Kidney (tissue), 14 donors: Measurements from ENCODE around the gene SPNS1. TPM values are rescaled to one million over a fixed set of nuclear protein-coding genes. Genes with fewer than 3 reads are reported as not detected.
"Not testable (repeated sequence)": the region's sequence is repeated elsewhere in the genome, so short reads cannot be mapped to it uniquely, and the experiment has no call there.

Experiments used
- DNase-seq, 5 donors: peaks; one replicate each; pipeline ENCODE4 v3.0.0-alpha.2; 2013 to 2020
- FAIRE-seq: peaks from 2 replicates; lab custom pipeline; 2012; peaks lifted over from hg19 to GRCh38; lab: Jason Lieb, UNC
- H3K27ac ChIP-seq, 2 donors: one replicate each; pipeline ENCODE4 v1.7.0; 2013; ENCODE audit warnings: low read depth in 2 of 2, low read length in 2 of 2, inconsistent platforms in 1 of 2
- H3K27me3 ChIP-seq: one replicate; pipeline ENCODE4 v1.7.1; 2013; ENCODE audit warnings: low read length, inconsistent platforms; ENCODE audit not compliant: control insufficient read depth, insufficient read depth
- H3K36me3 ChIP-seq, 3 donors: one replicate each; pipeline versions ENCODE4 v1.7.0 to v1.7.1; 2013; ENCODE audit warnings: low read length in 3 of 3, control low read depth in 1 of 3, inconsistent platforms in 1 of 3; ENCODE audit not compliant: insufficient read depth in 3 of 3, control insufficient read depth in 2 of 3
- H3K4me1 ChIP-seq, 3 donors: one replicate each; pipeline versions ENCODE4 v1.7.0 to v1.7.1; 2013; ENCODE audit warnings: low read length in 3 of 3, inconsistent platforms in 1 of 3, low read depth in 1 of 3; ENCODE audit not compliant: control insufficient read depth in 2 of 3, insufficient read depth in 2 of 3
- H3K4me3 ChIP-seq, 3 donors: one replicate each; pipeline versions ENCODE4 v1.7.0 to v1.8.1; 2013; ENCODE audit warnings: low read length in 3 of 3, control low read depth in 1 of 3, inconsistent platforms in 1 of 3
- H3K9ac ChIP-seq, 3 donors: one replicate each; pipeline versions ENCODE4 v1.7.0 to v1.7.1; 2013; ENCODE audit warnings: low read length in 3 of 3, control low read depth in 1 of 3, inconsistent platforms in 1 of 3
- H3K9me3 ChIP-seq, 3 donors: one replicate each; pipeline versions ENCODE4 v1.7.0 to v1.7.1; 2013; ENCODE audit warnings: low read length in 3 of 3, control low read depth in 1 of 3, inconsistent platforms in 1 of 3; ENCODE audit not compliant: control insufficient read depth in 2 of 3, insufficient read depth in 1 of 3
- intact Hi-C: fragments of 100-400 bp; cut with DNase I; formaldehyde crosslinking; loops from one replicate; pipeline ENCODE4 v1.11.1; 2022
- polyA plus RNA-seq: library from polyadenylated mRNA; stranded (reverse); fragments of 350-450 nt; fragmentation: Illumina TruSeq; extraction: RNeasy Lipid Tissue Mini Kit (QIAGEN cat#74804); gene quantifications from one replicate; pipeline ENCODE4 v1.2.3, GENCODE V29; 2014; ENCODE audit warnings: low read depth, low replicate concordance; ENCODE audit not compliant: insufficient read depth
- total RNA-seq: library from RNA; stranded (reverse); fragmentation: NEBNext Ultra II Directional; extraction: Animal tissue kit (Norgen Biotek cat#: 25700); gene quantifications from one replicate; pipeline ENCODE4 v1.2.1, GENCODE V29; 2021
- TF ChIP-seq, protein P1 (sequence below): IDR thresholded peaks from 3 replicates; pipeline ENCODE4 v1.5.1; 2012; ENCODE audit warnings: mild to moderate bottlenecking, moderate library complexity, borderline replicate concordance; ENCODE audit not compliant: insufficient read depth; ENCODE audit errors: extremely low read depth
- donor health status: control.
- donor health status: control.
- donor health status: control.
- donor health status: control.
- donor health status: control.
- donor health status: DM: yes; HTN: yes; CAD: no.
- donor health status: Normal renal cell carcinoma (clear cell type).

SPNS1 gene
- total and polyA plus RNA-seq, 2 donors from 2014 or later: 34.5 to 38.4 TPM

DNA sequence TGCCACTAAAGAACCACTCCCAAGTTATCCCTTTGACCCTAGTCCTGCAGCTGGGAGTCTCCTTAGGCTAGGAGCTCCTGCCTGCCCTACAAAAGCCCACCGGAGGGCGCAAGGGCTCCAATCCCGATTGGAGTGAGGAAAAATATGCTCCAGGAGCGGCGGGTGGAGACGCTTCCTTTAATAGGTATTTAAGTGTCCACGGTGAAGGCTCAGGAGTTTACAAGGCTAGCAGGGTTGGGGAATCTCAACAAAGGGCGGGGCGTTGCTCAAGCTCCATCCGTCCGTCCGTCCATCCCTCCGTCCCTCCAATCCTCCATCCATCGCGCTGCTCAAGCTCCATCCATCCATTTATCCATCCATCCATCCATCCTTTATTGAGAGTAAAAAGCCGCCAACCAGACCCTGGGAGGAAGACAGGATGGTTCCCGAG lies 556 bp upstream of the SPNS1 start:
- TF ChIP-seq, protein P1, sequence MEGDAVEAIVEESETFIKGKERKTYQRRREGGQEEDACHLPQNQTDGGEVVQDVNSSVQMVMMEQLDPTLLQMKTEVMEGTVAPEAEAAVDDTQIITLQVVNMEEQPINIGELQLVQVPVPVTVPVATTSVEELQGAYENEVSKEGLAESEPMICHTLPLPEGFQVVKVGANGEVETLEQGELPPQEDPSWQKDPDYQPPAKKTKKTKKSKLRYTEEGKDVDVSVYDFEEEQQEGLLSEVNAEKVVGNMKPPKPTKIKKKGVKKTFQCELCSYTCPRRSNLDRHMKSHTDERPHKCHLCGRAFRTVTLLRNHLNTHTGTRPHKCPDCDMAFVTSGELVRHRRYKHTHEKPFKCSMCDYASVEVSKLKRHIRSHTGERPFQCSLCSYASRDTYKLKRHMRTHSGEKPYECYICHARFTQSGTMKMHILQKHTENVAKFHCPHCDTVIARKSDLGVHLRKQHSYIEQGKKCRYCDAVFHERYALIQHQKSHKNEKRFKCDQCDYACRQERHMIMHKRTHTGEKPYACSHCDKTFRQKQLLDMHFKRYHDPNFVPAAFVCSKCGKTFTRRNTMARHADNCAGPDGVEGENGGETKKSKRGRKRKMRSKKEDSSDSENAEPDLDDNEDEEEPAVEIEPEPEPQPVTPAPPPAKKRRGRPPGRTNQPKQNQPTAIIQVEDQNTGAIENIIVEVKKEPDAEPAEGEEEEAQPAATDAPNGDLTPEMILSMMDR: peak; percentile 43
- no peak for FAIRE-seq
- H3K27me3 ChIP-seq: no peaks in the 10 kb centered on the region
- intact Hi-C loops: no loop called here
- no peaks in the 10 kb centered on the region for H3K9me3 ChIP-seq
- H3K9ac ChIP-seq: peak overlapping the region; percentile 72 to 95 (median 91)
- DNase-seq: peak in 4 of 5 donors; percentile 71 to 86 (median 80)
- H3K36me3 ChIP-seq: peaks cover 0 to 16% (median 4%) of the 10 kb centered on the region in 3 donors
- H3K4me1 ChIP-seq: peaks cover 0 to 14% (median 7%) of the 10 kb centered on the region in 3 donors
- H3K4me3 ChIP-seq: peak overlapping the region; percentile 83 to 97 (median 96)
- H3K27ac ChIP-seq: peak overlapping the region; percentile 60 to 91

- H3K4me3 ChIP-seq: peak overlapping the region; percentile 74 to 97 (median 96)
- H3K27me3 ChIP-seq: no peaks in the 10 kb centered on the region
- peaks cover 0 to 16% (median 4%) of the 10 kb centered on the region in 3 donors for H3K36me3 ChIP-seq
- no peak overlapping the region for H3K27ac ChIP-seq
- H3K9ac ChIP-seq: peak overlapping the region; percentile 61 to 93 (median 85)
- H3K4me1 ChIP-seq: peaks cover 0 to 14% (median 7%) of the 10 kb centered on the region in 3 donors
- no peaks in the 10 kb centered on the region for H3K9me3 ChIP-seq
- intact Hi-C loops: no loop called here
- FAIRE-seq: no peak
- DNase-seq: no peak
- TF ChIP-seq, protein P1: no peak
Measured at GRCh38 chr16:28975158-28975599, 601 bp downstream of the SPNS1 start.

GRCh38 chr16:28977703-28978662 lies 3.4 kb downstream of the SPNS1 start:
- TF ChIP-seq, protein P1: peak; percentile 41

GRCh38 chr16:28980330-28980729 lies 5.8 kb downstream of the SPNS1 start:
- H3K9me3 ChIP-seq, intact Hi-C loops, FAIRE-seq, H3K9ac ChIP-seq, H3K27me3 ChIP-seq, H3K4me3 ChIP-seq, H3K4me1 ChIP-seq, DNase-seq, H3K27ac ChIP-seq: not testable (repeated sequence)
- peaks cover 0 to 36% (median 16%) of the 10 kb centered on the region in 3 donors for H3K36me3 ChIP-seq

More at GRCh38 chr16:28977703-28978662, 3.4 kb downstream of the SPNS1 start:
- Histone ChIP-seq H3K27ac (no peak overlapping the region), H3K36me3 (peaks cover 0 to 35% (median 14%) of the 10 kb centered on the region in 3 donors), H3K9me3 (no peaks in the 10 kb centered on the region), H3K27me3 (no peaks in the 10 kb centered on the region), H3K4me3 (no peak overlapping the region), H3K9ac (no peak overlapping the region), H3K4me1 (peaks cover 0 to 14% (median 7%) of the 10 kb centered on the region in 3 donors)
- intact Hi-C loops: no loop called here
- FAIRE-seq (no peak), DNase-seq (peak in 3 of 5 donors; percentile 14 to 42 (median 21))
